GM23338 (cell line): Measurements from ENCODE around the gene MTPN. TPM values are rescaled to one million over a fixed set of nuclear protein-coding genes. Genes with fewer than 3 reads are reported as not detected.

Experiments
- ATAC-seq: fragments of 200-7000 bp; cut with Tn5 transposase; 3 replicates; pipeline ENCODE4 v1.9.1; 2020
- DNase-seq: peaks from one replicate; pipeline ENCODE4 v3.0.0-alpha.2; 2015; ENCODE audit warnings: low spot score
- H2AFZ ChIP-seq: fragments of 200-600 bp; sonication (generic); 2 replicates; pipeline ENCODE4 v1.8.0; 2016; ENCODE audit warnings: antibody characterized with exemption, mild to moderate bottlenecking, moderate library complexity
- H3F3A ChIP-seq: fragments of 200-600 bp; sonication (generic); replicated peaks from 2 replicates; pipeline ENCODE4 v1.8.0; 2017; ENCODE audit warnings: antibody characterized with exemption, mixed run types, low read depth
- H3K27ac ChIP-seq: fragments of 200-600 bp; sonication (generic); 2 replicates; pipeline ENCODE4 v1.6.1; 2016; ENCODE audit warnings: low read depth
- H3K27me3 ChIP-seq: fragments of 200-600 bp; sonication (generic); 2 replicates; pipeline ENCODE4 v1.8.0; 2016; ENCODE audit warnings: mild to moderate bottlenecking, mixed run types, moderate library complexity; ENCODE audit not compliant: insufficient read depth
- H3K36me3 ChIP-seq: fragments of 200-600 bp; sonication (generic); 2 replicates; pipeline ENCODE4 v1.8.0; 2016; ENCODE audit warnings: mild to moderate bottlenecking; ENCODE audit not compliant: insufficient read depth
- H3K4me1 ChIP-seq: fragments of 200-600 bp; sonication (generic); 2 replicates; pipeline ENCODE4 v1.8.0; 2016; ENCODE audit warnings: mild to moderate bottlenecking, moderate library complexity; ENCODE audit not compliant: insufficient read depth
- H3K4me2 ChIP-seq: fragments of 200-600 bp; sonication (generic); 2 replicates; pipeline ENCODE4 v1.7.1; 2017; ENCODE audit warnings: mixed run types
- H3K4me3 ChIP-seq: fragments of 200-600 bp; sonication (generic); 2 replicates; pipeline ENCODE4 v1.6.1; 2016; ENCODE audit warnings: mixed run types
- H3K79me2 ChIP-seq: fragments of 200-600 bp; sonication (generic); replicated peaks from 2 replicates; pipeline ENCODE4 v1.8.0; 2017; ENCODE audit warnings: mild to moderate bottlenecking; ENCODE audit not compliant: insufficient read depth
- H3K9me2 ChIP-seq: fragments of 200-600 bp; sonication (generic); 2 replicates; pipeline ENCODE4 v1.8.0; 2017; ENCODE audit not compliant: insufficient read depth
- H4K20me1 ChIP-seq: fragments of 200-600 bp; sonication (generic); replicated peaks from 2 replicates; pipeline ENCODE4 v1.8.0; 2017; ENCODE audit warnings: mild to moderate bottlenecking; ENCODE audit not compliant: insufficient read depth
- H3K27ac Mint-ChIP-seq: 2 replicates; pipeline ENCODE4 v1.8.0; 2020; ENCODE audit warnings: inconsistent platforms, mild to moderate bottlenecking, moderate library complexity, mixed read lengths
- H3K27me3 Mint-ChIP-seq: 3 replicates; pipeline ENCODE4 v1.8.0; 2022; ENCODE audit warnings: low read depth, mild to moderate bottlenecking, moderate library complexity, mixed read lengths, inconsistent platforms; ENCODE audit not compliant: insufficient read depth, poor library complexity
- H3K36me3 Mint-ChIP-seq: 3 replicates; pipeline ENCODE4 v1.8.0; 2021; ENCODE audit warnings: low read depth, mild to moderate bottlenecking, inconsistent platforms, moderate library complexity, mixed read lengths
- H3K4me1 Mint-ChIP-seq: 3 replicates; pipeline ENCODE4 v1.8.0; 2020; ENCODE audit warnings: mild to moderate bottlenecking, inconsistent platforms, mixed read lengths
- H3K4me3 Mint-ChIP-seq: 3 replicates; pipeline ENCODE4 v1.8.0; 2021; ENCODE audit warnings: moderate library complexity, mild to moderate bottlenecking, inconsistent platforms, mixed read lengths
- H3K9me3 Mint-ChIP-seq: 3 replicates; pipeline ENCODE4 v1.8.0; 2020; ENCODE audit warnings: moderate library complexity, mild to moderate bottlenecking, inconsistent platforms, mixed read lengths
- CREB1 ChIP-seq: fragments of 250-450 bp; sonication (Bioruptor Pico); IDR thresholded peaks from 2 replicates; pipeline ENCODE4 v1.5.0; 2020; ENCODE audit warnings: low read depth, mild to moderate bottlenecking, moderate library complexity
- EZH2 ChIP-seq: fragments of 200-600 bp; sonication (generic); IDR thresholded peaks from one replicate; pipeline ENCODE4 v1.8.0; 2017; ENCODE audit warnings: antibody characterized with exemption, mild to moderate bottlenecking, low read depth; ENCODE audit not compliant: unreplicated experiment
- EZH2phosphoT487 ChIP-seq: fragments of 200-600 bp; sonication (generic); IDR thresholded peaks from one replicate; pipeline ENCODE4 v1.8.1; 2018; ENCODE audit warnings: antibody characterized with exemption; ENCODE audit not compliant: unreplicated experiment
- JUNB ChIP-seq: IDR thresholded peaks from one replicate; pipeline ENCODE4 v1.6.1; 2016; ENCODE audit warnings: antibody characterized with exemption; ENCODE audit not compliant: unreplicated experiment
- NANOG ChIP-seq: IDR thresholded peaks from 2 replicates; pipeline ENCODE4 v1.6.1; 2016; ENCODE audit warnings: antibody characterized with exemption, borderline replicate concordance
- POLR2AphosphoS5 ChIP-seq: IDR thresholded peaks from 2 replicates; pipeline ENCODE4 v1.6.1; 2016; ENCODE audit warnings: antibody characterized with exemption, low read depth
- STAT1 ChIP-seq: IDR thresholded peaks from one replicate; pipeline ENCODE4 v1.6.1; 2016; ENCODE audit warnings: antibody characterized with exemption; ENCODE audit not compliant: unreplicated experiment
- ZNF114 ChIP-seq: fragments of 250-450 bp; sonication (Bioruptor Pico); IDR thresholded peaks from 2 replicates; pipeline ENCODE4 v1.5.0; 2020; ENCODE audit warnings: mild to moderate bottlenecking, moderate library complexity
- ZNF331 ChIP-seq: fragments of 250-450 bp; sonication (Bioruptor Pico); IDR thresholded peaks from 2 replicates; pipeline ENCODE4 v1.5.0; 2020; ENCODE audit warnings: low read depth, mild to moderate bottlenecking, moderate library complexity
- polyA plus RNA-seq: library from polyadenylated mRNA; unstranded; fragments of >200 nt; fragmentation: Nextera tagmentation; extraction: Ambion mirVana; gene quantifications from 2 replicates; pipeline ENCODE4 v1.2.1, GENCODE V29; 2016
- total RNA-seq: library from RNA; depleted of rRNA; stranded (reverse); fragments of >200 nt; shearing (Covaris generic); gene quantifications from 2 replicates; pipeline ENCODE4 v1.2.3, GENCODE V29; 2014
- TF ChIP-seq, protein P1 (sequence below): IDR thresholded peaks from 2 replicates; pipeline ENCODE4 v1.6.1; 2016; ENCODE audit warnings: antibody characterized with exemption
- TF ChIP-seq, protein P2 (sequence below), 2 experiments: fragments of 200-600 bp in 1 of 2; sonication (generic) in 1 of 2; conservative IDR thresholded peaks; 2 replicates each; pipeline versions ENCODE4 v1.5.1 to v1.6.1; 2016 to 2017; ENCODE audit warnings: antibody characterized with exemption in 2 of 2, low read depth in 2 of 2, mild to moderate bottlenecking in 2 of 2, moderate library complexity in 1 of 2
- TF ChIP-seq, protein P3 (sequence below): IDR thresholded peaks from one replicate; pipeline ENCODE4 v1.6.1; 2018; ENCODE audit warnings: antibody characterized with exemption; ENCODE audit not compliant: unreplicated experiment

MTPN gene
- total and polyA plus RNA-seq, 2 experiments from 2014 or later, result 87.7 to 90.3 TPM

DNA sequence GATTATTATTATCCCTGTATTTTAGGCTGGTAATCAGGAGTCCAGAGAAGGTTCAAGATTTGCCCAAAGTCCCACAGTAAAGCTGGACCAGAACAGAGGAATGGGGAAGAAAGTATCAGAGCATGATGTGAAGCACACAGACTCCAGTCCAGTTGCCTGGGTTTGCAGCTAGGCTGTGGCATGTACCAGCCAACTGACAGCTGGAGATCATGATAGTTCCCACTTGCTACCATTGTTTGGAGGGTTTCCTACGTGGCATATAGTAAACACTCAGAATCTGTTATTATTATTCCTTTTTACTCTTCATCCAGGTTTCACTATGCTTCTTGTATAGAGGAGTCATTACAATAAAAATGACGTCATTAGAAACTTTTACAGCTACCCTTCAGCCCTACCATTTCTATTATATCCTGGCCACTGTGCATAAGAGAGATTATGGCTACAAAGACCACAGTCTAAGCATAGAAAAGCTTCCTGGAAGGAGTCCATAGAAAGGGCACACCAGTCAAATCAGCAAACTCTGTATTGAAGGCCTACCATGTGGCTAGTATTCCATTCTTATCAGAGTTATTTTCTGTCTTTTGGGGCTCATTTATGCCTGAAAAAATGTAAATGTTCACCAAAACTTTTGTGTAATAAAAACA is 66.6 kb downstream of the MTPN start (continued):
- TF ChIP-seq, protein P1, sequence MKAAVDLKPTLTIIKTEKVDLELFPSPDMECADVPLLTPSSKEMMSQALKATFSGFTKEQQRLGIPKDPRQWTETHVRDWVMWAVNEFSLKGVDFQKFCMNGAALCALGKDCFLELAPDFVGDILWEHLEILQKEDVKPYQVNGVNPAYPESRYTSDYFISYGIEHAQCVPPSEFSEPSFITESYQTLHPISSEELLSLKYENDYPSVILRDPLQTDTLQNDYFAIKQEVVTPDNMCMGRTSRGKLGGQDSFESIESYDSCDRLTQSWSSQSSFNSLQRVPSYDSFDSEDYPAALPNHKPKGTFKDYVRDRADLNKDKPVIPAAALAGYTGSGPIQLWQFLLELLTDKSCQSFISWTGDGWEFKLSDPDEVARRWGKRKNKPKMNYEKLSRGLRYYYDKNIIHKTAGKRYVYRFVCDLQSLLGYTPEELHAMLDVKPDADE, result no peak
- TF ChIP-seq CREB1 (CRISPR knock-in tag), result no peak
- no peak for TF ChIP-seq NANOG
- no peak for TF ChIP-seq ZNF114
- no peak for TF ChIP-seq EZH2phosphoT487
- TF ChIP-seq, protein P2, sequence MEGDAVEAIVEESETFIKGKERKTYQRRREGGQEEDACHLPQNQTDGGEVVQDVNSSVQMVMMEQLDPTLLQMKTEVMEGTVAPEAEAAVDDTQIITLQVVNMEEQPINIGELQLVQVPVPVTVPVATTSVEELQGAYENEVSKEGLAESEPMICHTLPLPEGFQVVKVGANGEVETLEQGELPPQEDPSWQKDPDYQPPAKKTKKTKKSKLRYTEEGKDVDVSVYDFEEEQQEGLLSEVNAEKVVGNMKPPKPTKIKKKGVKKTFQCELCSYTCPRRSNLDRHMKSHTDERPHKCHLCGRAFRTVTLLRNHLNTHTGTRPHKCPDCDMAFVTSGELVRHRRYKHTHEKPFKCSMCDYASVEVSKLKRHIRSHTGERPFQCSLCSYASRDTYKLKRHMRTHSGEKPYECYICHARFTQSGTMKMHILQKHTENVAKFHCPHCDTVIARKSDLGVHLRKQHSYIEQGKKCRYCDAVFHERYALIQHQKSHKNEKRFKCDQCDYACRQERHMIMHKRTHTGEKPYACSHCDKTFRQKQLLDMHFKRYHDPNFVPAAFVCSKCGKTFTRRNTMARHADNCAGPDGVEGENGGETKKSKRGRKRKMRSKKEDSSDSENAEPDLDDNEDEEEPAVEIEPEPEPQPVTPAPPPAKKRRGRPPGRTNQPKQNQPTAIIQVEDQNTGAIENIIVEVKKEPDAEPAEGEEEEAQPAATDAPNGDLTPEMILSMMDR (conservative IDR thresholded peaks at IDR 0.05; ENCODE audit: low read depth in 2 of 2), result no peak
- TF ChIP-seq ZNF331, result no peak
- no peak for TF ChIP-seq JUNB
- TF ChIP-seq, protein P3, sequence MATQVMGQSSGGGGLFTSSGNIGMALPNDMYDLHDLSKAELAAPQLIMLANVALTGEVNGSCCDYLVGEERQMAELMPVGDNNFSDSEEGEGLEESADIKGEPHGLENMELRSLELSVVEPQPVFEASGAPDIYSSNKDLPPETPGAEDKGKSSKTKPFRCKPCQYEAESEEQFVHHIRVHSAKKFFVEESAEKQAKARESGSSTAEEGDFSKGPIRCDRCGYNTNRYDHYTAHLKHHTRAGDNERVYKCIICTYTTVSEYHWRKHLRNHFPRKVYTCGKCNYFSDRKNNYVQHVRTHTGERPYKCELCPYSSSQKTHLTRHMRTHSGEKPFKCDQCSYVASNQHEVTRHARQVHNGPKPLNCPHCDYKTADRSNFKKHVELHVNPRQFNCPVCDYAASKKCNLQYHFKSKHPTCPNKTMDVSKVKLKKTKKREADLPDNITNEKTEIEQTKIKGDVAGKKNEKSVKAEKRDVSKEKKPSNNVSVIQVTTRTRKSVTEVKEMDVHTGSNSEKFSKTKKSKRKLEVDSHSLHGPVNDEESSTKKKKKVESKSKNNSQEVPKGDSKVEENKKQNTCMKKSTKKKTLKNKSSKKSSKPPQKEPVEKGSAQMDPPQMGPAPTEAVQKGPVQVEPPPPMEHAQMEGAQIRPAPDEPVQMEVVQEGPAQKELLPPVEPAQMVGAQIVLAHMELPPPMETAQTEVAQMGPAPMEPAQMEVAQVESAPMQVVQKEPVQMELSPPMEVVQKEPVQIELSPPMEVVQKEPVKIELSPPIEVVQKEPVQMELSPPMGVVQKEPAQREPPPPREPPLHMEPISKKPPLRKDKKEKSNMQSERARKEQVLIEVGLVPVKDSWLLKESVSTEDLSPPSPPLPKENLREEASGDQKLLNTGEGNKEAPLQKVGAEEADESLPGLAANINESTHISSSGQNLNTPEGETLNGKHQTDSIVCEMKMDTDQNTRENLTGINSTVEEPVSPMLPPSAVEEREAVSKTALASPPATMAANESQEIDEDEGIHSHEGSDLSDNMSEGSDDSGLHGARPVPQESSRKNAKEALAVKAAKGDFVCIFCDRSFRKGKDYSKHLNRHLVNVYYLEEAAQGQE, result no peak
- TF ChIP-seq EZH2, result no peak
- no peak for TF ChIP-seq STAT1
- TF ChIP-seq POLR2AphosphoS5, result no peak

DNA sequence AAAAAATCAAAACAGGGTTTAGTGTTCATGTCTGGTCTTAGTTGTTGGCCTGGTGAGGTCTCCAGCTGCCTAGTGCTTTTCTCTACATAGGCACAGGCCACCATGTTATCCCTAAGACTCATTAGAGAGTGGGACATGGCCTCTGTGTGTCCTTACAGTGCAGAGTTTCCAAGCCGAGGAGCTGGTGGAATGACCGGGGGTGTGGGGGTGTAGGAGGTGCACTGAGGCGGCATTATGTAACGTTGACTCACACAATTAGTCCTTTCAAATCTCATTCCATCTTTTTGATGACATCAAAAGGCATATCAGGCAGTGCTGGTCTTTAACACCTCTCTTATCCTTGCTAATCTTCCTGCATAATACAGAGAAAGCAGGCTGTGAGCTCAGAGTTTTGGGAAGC is 71.3 kb downstream of the MTPN start:
- Mint-ChIP-seq H3K4me3 (no peak overlapping the region), H3K27me3 (peaks cover 2% of the 10 kb centered on the region), H3K36me3 (no peaks in the 10 kb centered on the region), H3K4me1 (peaks cover 5% of the 10 kb centered on the region; the same call in 1 of the 3 replicates), H3K27ac (no peak overlapping the region), H3K9me3 (no peaks in the 10 kb centered on the region)
- ATAC-seq (no peak), DNase-seq (no peak)
- no peaks in the 10 kb centered on the region for H4K20me1 ChIP-seq
- H2AFZ ChIP-seq, result no peak overlapping the region
- no peaks in the 10 kb centered on the region for H3F3A ChIP-seq
- no peak overlapping the region for H3K27ac ChIP-seq
- no peaks in the 10 kb centered on the region for H3K9me2 ChIP-seq
- H3K79me2 ChIP-seq, result no peaks in the 10 kb centered on the region
- H3K4me1 ChIP-seq, result no peaks in the 10 kb centered on the region
- no peaks in the 10 kb centered on the region for H3K36me3 ChIP-seq
- no peak overlapping the region for H3K4me2 ChIP-seq
- no peak overlapping the region for H3K4me3 ChIP-seq
- no peaks in the 10 kb centered on the region for H3K27me3 ChIP-seq
- TF ChIP-seq, protein P1, result no peak
- TF ChIP-seq ZNF114, result no peak
- no peak for TF ChIP-seq EZH2phosphoT487
- no peak for TF ChIP-seq EZH2
- TF ChIP-seq, protein P3, result no peak
